HG02571 (cell line): ENCODE results near the gene NPFF.
"Not testable (repeated sequence)": the region's sequence is repeated elsewhere in the genome, so short reads cannot be mapped to it uniquely, and the experiment has no call there.

Experiments used
- ATAC-seq: cut with Tn5 transposase; IDR thresholded peaks from one replicate; pipeline ENCODE4 v1.9.1; 2021; ENCODE audit warnings: mild to moderate bottlenecking, moderate library complexity; ENCODE audit not compliant: unreplicated experiment

The NPFF gene

DNA sequence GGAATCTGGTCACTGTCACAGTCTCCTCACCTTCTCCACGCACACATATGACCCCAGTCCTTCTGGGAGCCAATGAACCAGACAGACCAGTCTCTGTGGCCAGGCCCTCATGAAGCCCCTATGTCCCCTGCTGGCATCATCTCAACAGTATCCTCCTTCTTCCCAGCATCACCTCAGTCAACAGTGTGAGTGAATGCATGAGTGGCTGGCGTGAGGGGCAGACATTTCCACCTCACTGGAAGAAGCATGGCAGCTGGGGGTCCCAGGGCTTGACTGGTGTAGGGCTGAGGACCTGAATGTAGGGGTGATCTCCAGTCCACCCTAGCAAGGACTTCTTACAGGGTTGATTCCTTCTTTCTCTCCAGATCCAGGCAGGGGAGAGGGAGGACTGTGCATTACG lies 9.8 kb downstream of the NPFF start:
- ATAC-seq = no peak

DNA sequence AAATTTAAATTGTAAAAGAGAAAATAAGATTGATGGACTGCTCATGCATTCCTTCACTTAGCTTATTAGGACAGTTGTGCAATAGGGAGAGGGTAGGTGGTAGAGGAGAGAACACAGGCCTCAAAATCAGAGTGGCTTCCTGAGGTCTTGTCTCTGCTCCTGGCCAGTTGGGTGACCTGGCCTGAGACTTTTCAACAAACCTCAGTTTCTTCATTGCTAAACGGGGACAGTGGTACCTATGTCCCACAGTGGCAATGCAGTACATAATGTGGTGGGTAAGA lies 10.6 kb downstream of the NPFF start:
- ATAC-seq = no peak

DNA sequence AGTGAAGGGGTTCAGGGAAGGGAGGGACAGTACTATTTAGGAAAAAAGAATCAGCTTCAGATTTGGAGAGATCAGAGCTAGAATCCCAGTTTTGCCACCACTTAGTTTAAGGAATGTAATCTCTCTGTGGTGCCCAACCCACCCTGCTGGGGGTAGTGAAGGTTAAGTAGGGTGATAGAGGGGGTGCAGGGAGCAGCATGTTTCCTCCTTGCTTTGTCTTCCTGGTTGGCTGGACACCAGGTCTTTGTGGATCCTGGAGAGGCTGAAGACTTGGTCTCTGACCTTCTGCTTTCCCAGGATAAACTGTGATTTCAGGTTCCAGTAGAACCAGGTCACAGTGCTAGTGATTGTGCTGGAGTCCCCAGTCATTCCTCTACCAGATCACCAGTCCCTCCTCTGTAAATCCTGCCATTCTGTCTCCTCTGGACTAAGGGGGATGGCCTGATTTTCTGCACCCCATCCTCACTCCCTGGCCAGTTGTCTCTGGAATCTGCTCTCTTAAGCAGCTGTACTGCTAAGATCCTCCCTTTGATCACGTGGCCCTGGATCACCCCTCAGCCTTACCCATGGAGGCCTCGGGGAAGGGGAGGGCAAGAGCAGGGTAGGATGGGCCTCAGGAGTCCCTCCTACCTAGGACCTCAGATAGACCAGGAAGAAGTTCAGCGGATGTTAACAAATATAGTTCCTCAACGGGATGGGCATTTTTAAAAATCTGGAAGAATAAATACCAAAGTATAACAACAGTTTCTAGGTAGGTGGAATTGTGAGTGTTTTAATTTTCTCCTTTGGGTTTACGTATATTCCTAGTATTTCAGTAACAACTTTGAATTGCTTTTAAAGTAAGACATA lies 11.2 kb downstream of the NPFF start:
- no peak for ATAC-seq

DNA sequence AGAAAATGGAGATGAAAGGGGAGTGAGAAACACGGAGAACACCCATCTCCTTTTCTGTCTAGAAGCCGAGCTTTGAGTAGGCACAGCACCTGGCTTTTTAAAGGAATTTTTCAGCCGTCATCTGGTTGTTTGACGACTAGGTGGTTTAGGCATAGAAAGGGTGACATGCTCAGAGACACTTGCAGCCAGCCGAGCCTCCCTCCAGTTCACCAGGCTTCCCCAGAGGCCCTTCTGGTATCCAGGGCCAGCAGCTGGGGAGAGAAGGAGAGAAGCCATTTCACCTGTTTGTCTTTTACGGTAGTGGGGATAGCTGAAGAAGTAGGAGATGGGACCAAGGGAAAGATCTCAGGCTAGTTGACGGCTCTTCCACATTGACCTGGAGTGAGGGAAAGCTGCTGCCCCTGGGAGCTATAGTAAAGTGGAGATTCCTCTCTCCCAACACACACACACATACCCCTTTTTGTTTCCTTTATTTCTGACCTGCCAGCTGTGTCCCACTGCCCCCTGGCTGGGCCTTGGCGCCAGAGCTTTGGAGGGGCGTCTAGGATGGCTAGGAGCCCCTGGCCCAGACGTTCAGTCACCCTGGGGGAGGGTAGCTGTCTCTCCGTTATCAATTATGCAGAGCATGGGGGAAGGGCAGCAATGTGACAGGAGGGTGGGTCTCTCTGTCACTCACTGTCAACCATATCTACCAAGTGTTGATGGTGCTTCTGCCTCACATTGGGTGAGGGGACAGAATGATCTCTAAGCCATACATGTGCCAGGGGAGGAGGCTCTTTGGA lies 13.5 kb downstream of the NPFF start:
- ATAC-seq = no peak

DNA sequence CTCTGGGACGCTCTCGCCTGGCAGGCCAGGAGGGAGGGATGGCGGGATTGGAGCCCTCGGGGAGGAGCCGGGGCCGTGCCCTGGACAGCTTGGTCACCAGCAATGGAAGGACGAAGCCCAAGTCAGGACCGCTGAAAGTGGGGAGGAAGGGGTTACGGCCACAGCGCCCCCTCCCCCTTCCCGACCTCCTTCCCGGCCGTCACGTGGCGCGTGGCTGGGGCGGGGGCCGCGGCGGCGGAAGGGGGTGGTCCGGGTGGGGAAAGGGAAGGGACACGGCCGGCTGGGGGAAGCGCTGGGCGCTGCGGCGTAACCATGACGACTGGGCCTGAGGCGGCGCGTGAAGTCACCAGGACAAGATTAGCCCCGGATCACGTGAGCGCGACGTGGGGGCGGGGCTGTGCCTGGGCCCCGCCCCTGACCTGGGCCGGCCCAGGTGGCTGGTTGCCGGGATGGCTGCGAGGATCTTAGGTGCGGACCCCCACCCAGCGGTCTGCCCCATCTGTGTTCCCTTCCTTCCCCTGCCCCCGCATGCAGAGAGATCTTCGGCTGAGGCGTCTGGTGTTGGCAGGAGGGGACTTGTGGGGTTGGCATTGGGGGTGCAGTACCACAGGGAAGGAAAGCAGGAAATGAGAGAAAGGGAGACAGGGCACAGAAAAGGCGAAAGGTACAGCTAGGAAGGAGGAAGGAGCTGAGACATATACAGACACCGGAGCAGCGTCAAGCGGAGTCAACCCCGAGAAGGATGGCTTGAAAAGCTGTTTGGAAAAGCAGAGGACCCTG lies 14.3 kb downstream of the NPFF start:
- ATAC-seq = peak; percentile 91

DNA sequence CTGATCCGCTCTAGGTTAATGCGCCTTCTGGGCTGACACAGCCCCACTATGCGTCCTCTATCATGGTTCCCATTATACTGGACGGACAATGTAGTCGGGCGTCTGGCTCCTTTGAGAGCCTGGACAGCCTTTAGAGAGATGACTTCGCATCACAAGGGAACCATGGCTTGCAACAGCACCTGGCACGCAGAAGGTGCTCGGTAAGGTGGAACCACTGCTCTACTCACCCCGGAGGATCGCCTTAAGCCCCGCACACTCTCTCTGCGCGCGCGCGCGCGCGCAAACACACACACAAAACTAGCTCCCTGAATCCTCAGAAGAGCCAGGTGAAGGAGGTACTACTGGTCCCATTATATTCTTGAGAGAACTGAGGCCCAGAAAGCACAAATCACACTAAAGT lies 15.1 kb downstream of the NPFF start:
- ATAC-seq = no peak

DNA sequence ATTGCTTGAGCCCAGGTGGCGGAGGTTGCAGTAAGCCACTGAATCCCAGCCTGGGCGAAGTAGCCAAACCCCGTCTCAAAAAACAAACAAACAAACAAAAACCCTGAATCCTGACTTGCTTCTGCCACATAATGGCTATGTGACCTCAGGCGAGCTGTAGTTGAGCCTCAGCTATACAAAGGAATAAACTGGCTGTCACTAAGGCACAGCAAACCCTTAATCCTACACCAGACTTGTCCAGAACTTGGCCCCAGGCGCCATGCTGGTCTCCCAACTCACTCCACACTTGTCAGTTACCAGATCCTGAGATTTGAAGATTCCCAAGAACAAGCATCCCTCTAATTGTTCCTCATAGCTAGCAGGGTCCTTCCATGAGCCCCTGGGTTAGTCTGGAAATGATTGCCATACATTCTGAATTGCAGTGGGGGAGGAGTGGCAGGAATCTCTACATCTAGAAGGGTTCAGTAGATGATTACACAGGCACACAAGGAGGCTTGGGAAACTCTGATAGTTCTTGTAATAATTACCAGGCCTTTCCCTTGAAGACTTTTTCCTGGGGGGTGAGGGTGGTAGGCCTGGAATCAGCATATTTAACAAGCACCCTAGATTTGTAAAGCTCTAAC lies 17.9 kb downstream of the NPFF start:
- ATAC-seq = no peak

DNA sequence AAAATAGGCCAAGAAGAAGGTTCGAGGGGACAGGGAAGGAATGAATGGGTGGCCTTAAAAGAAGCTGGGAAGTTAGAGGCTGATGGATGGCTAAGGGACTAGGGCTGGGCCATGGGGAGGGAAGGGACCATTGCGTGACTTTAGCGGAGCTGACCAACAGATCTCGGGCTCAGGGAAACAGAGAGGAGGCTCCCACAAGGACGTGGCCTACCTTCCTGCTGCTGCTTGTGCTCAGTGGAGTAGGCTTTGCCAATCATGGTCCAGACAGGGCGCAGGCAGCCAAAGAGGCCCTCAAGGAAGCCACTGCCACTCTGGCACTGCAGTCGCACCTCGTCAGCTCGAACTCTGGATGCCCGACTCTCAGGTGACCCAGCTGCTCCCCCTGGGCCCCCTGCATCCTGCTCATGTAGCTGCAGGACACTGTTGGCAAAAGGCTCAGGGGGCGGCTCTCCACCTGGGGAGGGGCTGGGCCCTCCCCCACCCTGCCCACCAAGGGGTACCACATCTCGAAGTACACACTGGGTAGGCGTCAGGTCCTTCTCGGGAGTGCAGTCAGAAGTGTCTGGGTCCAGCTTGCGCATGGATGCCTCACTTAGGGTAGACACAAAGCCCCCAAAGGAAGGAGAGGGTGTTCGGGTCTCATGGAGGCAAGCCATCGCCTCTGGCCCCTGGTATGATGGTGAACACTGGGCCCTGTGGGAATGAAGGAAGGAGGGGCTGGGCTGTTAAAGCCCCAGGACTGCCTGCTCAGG lies 20.4 kb downstream of the NPFF start:
- ATAC-seq = no peak

DNA sequence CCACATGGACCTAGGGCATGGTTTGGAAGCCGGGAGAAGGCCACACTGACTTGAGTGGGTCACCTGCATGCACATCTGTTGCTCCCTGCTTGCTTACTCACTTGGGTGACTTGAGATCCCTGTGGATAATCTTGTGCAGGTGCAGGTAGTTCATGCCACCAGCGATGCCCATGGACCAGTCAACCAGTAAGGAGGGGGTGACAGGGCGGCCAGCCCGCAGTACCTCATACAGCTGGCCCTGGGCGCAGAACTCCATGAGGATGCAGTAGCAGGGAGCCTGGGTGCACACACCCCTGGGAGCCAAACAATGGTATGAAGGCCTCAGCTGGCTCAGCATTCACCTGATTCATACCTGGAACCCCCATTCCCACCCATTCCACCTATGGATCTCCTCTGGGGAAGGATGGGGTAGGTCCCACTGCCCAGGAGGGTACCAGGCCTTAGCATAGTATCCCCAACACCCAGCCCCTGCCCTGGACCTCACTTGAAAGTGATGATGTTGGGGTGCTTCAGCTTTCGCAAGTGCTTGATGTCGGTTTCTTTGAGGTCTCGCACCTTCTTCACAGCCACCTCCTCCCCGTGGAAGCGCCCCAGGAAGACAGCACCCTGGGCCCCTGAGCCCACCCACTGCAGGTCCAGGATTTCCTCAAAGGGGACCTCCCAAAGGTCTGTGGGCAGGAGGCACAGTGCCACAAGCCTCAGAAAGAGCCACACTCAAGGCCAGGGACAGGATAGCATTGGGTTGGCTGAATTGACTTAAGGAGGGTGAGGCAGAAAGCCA lies 21.1 kb downstream of the NPFF start:
- ATAC-seq = no peak

DNA sequence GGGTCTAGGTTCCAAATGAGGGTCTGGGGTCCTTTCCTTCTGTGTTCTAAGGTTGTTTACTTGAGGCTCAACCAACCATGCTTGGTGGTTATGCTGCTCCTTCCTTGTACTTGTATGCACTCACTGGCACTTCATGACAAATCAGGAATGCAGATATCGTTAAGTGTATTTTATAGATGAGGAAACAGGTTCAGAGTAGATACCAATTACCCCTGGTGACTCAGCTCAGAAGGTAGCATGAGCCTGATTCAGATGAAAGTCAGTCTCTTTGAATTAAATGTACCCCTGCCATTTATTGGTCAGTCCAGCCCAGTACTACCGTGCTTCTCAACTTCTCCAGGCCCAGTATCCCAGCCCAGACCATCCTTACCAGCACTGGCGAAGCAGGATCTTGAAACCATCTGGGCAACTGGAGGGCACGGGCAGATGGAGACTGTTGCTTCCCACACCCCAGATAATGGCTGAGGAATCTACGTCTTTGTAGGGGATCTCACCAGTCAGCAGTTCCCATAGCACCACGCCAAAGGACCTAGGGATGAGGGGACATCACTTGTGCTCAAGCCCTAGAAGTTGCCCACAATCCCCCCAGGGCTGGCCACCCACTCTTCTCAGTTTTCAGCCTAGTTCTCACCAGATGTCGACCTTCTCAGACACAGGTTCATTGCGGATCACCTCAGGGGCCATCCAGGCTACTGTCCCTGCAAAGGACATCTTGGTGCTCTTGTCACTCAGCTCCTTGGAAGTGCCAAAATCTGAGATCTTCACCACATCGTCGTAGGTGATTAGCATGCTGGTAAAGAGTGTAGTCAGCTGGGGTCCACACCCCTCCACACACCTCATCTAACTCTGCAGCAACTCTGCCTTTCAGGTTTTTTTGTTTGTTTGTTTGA lies 22.4 kb downstream of the NPFF start:
- ATAC-seq = no peak

DNA sequence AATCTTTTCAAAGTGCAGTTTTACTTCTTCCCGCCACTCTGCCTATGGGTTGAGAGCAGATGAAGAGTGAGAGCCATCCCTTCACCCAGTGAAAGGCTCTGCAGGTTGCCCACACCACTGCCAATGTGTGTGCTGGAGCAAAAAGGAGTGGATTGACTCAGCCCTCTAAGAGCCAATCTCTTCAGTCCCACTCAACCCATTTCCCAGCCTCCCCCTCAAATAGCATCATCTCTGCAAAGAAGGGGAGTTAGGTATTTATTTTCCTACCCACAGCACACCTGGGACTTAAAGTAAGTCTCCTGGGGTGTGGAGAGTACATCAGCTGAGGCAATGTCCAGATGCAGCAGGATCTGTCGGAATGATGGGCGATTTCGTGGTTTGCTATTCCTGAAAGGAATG lies 23.3 kb downstream of the NPFF start:
- ATAC-seq = no peak

DNA sequence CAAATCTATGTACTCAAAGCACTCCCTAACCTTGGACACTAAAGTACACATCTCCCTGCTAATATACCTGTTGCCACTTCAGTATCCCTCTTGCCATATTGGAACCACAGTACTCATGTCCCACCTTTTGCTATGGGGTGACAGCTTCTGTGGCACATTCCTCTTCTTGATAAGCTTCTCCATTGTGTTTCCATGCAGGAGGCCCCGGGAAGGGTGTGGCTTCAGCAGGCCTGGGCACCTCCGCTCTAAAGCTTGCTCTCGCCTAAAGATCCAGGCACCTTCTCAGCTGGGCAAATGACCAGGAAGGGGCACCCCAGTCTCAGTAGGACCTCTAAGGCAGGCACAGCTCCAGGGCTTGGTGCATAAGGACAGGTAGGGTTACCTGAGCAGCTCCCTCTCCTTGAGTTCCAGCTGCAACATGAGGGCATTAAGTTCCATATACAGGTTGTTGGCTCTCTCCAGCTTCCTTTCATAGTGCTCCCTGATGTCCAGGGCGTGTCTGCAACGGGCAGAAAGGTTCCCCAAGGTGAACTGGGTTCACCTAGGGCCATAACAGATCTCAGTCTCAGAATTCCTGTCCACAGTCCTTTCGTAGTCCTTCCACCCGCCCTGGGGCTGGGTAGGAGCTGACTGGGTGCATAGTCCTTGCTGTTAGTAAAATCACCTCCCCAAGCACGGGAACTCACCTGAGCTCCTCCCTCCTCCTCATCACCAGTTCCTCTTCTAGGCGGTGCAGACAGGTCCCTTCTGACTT lies 23.9 kb downstream of the NPFF start:
- ATAC-seq = no peak

DNA sequence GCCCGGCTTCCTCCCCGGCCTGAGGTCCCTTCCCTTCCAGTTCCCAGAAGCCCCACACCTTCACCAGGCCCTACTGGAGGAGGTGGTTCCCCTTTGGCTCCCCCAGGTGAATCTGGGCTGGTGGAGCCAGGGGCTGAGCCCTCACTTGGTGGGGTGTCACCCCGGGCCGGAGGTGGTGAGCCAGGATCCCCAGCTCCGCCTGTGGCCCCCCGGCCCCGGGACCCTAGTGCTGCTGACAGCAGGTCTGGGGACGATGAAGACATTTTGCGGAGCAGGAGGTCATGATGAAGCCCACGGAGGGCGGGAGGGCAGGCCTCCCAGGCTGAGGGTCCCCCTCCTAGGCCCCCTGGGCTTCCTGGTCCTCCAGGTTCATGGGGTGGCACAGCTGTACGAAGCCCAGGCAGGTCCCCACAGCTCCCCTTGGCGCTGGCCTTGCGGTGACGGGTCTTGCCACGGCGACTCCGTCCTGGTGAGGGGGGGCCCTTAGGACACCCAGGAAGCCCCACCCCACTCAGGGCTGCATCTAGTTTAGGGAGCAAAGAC lies 24.6 kb downstream of the NPFF start:
- no peak for ATAC-seq

DNA sequence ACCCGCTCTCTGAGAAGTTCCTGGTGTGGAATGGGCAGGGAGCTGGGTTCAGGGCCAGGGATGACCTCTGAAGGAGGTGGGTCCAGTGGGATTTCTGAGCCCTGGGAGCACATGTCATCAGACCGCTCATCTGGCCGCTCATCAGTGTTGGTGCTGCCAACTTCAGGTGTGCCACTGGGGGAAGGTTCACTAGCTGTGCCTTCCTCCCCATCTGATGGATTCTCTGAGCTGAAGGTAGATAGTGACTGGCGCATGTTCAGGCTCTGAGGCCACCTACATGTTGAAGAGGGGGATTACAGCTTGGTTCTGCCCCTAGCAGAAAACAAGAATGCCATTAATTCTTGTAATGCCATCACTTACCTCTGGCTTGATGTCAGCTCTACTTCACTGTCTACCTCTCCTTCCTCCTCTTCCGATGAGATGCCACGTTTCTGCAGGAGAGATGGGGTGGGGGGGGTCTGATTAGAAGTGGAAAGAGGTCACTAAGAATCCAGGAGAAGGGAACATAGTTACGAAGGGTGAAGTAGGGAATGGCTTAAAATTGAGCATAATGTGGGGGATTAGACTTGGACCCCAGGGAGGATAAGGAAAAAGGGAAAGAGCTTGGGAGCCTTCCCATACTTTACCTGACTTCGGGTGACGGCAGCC lies 25.2 kb downstream of the NPFF start:
- no peak for ATAC-seq

DNA sequence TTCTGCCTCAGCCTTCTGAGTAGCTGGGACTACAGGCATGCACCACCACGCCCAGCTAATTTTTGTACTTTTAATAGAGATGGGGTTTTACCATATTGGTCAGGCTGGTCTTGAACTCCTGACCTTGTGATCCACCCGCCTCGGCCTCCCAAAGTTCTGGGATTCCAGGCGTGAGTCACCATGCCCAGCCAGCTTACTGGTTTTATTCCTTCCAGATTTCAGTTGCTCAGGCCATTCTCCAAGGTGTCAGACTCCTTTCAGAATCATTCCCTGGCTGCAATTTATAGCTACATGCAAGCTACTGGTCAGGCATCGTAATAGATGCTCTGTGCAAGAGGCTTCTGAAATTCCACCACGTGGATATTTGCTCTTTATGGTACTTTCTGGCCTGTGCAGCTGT lies 25.8 kb downstream of the NPFF start:
- not testable (repeated sequence) for ATAC-seq

DNA sequence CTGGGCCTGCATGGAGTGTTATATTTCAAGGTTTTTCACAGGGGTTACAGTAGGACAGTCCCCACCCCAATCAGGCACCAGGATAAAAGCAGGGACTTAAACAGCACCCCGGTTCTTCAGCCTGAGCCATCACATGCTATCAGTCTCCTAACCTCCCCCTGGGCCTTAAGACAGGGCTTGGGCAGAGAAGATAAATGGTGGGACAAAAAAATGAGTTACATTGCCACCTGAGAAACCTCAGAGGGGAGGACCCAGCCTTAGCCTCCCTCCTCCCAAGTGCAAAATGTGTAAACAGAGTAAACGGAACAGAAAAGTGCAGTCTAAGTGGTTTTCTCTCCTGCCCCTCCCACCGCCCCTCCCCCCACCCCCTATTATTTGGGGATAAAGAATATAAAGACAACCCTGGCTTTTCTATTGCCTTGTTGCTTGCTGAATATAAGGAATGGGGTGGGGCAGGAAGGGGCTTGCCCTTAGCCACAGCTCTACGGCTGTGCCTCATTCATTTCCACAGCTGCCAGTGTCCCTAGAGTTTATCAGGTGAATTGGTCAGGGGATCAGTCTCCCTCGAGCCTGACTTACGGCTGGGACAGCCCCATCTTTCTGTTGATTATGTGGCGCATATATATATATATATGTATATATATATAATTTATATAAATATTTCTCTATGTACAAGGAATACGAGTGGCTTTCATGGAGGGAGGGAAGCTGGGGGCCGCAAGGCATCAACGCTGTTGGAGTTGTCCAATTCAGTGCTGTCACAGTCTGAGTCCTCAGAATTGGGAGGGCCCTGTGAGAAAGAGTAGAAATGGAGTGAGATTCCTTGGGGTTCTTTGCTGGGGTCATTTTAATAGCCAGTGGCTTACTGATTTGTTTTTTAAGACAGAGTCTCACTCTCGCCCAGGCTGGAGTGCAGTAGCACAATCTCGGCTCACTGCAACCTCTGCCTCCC lies 26.5 kb downstream of the NPFF start:
- no peak for ATAC-seq
